Progenitor cell of endocrine pancreas (in vitro differentiated cells): ENCODE results near the gene ROCK2. TPM values are rescaled to one million over a fixed set of nuclear protein-coding genes. Genes with fewer than 3 reads are reported as not detected.

Experiments used
- DNase-seq: peaks from one replicate; pipeline ENCODE4 v3.0.0; 2021; ENCODE audit warnings: low spot score; ENCODE audit not compliant: unreplicated experiment
- H3K27ac Mint-ChIP-seq: 2 replicates; pipeline ENCODE4 v1.8.0; 2021; ENCODE audit warnings: mild to moderate bottlenecking, moderate library complexity, mixed read lengths
- H3K27me3 Mint-ChIP-seq: 2 replicates; pipeline ENCODE4 v1.8.0; 2021; ENCODE audit warnings: mixed read lengths
- H3K36me3 Mint-ChIP-seq: 2 replicates; pipeline ENCODE4 v1.8.0; 2022; ENCODE audit warnings: mixed read lengths; ENCODE audit not compliant: insufficient read depth
- H3K4me1 Mint-ChIP-seq: 2 replicates; pipeline ENCODE4 v1.8.0; 2021; ENCODE audit warnings: low read depth, mixed read lengths
- H3K4me3 Mint-ChIP-seq: 2 replicates; pipeline ENCODE4 v1.8.0; 2021; ENCODE audit warnings: low read depth, mild to moderate bottlenecking, moderate library complexity, mixed read lengths
- H3K9me3 Mint-ChIP-seq: 2 replicates; pipeline ENCODE4 v1.8.0; 2021; ENCODE audit warnings: low read depth, mixed read lengths
- CTCF ChIP-seq: fragments of 200-600 bp; sonication (generic); IDR thresholded peaks from one replicate; pipeline ENCODE4 v1.5.0; 2021; ENCODE audit warnings: antibody characterized with exemption, mild to moderate bottlenecking; ENCODE audit not compliant: unreplicated experiment
- total RNA-seq: library from RNA; stranded (reverse); gene quantifications from 2 replicates; pipeline ENCODE4 v1.2.1, GENCODE V29; 2021

ROCK2 gene
- total RNA-seq, 1 donor from 2014 or later, result 43.8 TPM

GRCh38 chr2:11359865-11360264 is 15.4 kb upstream of the ROCK2 start:
- H3K9me3 Mint-ChIP-seq, result no peaks in the 10 kb centered on the region
- TF ChIP-seq CTCF, result no peak
- H3K4me1 Mint-ChIP-seq, result peaks cover 7% of the 10 kb centered on the region
- no peak overlapping the region for H3K27ac Mint-ChIP-seq
- no peak for DNase-seq
- peaks cover 43% of the 10 kb centered on the region for H3K27me3 Mint-ChIP-seq
- no peaks in the 10 kb centered on the region for H3K36me3 Mint-ChIP-seq
- H3K4me3 Mint-ChIP-seq, result no peak overlapping the region

- H3K36me3 Mint-ChIP-seq, result no peaks in the 10 kb centered on the region
- no peak overlapping the region for H3K4me3 Mint-ChIP-seq
- DNase-seq, result no peak
- peaks cover 18% of the 10 kb centered on the region for H3K4me1 Mint-ChIP-seq
- H3K9me3 Mint-ChIP-seq, result no peaks in the 10 kb centered on the region
- H3K27ac Mint-ChIP-seq, result no peak overlapping the region
- TF ChIP-seq CTCF, result no peak
- peaks cover 45% of the 10 kb centered on the region for H3K27me3 Mint-ChIP-seq
These were observed 13.1 kb upstream of the ROCK2 start for GRCh38 chr2:11357428-11357972.

- DNase-seq, result no peak
- Mint-ChIP-seq H3K4me1 (peaks cover 19% of the 10 kb centered on the region), H3K36me3 (no peaks in the 10 kb centered on the region), H3K27ac (no peak overlapping the region), H3K9me3 (no peaks in the 10 kb centered on the region), H3K4me3 (no peak overlapping the region), H3K27me3 (peaks cover 50% of the 10 kb centered on the region)
- TF ChIP-seq CTCF, result no peak
These were observed 12.3 kb upstream of the ROCK2 start for GRCh38 chr2:11356764-11357163.

- no peak for TF ChIP-seq CTCF
- H3K9me3 Mint-ChIP-seq, result no peaks in the 10 kb centered on the region
- peak overlapping the region; percentile 39 for H3K27ac Mint-ChIP-seq
- no peaks in the 10 kb centered on the region for H3K36me3 Mint-ChIP-seq
- no peak overlapping the region for H3K4me3 Mint-ChIP-seq
- DNase-seq, result no peak
- peaks cover 19% of the 10 kb centered on the region for H3K4me1 Mint-ChIP-seq
- peaks cover 57% of the 10 kb centered on the region for H3K27me3 Mint-ChIP-seq
These were observed 11.0 kb upstream of the ROCK2 start for GRCh38 chr2:11355194-11356053.

- Mint-ChIP-seq H3K9me3 (no peaks in the 10 kb centered on the region), H3K36me3 (no peaks in the 10 kb centered on the region), H3K4me3 (no peak overlapping the region), H3K27ac (no peak overlapping the region), H3K27me3 (peaks cover 61% of the 10 kb centered on the region), H3K4me1 (peaks cover 19% of the 10 kb centered on the region)
- no peak for DNase-seq
- TF ChIP-seq CTCF, result no peak
These were observed 10.1 kb upstream of the ROCK2 start for GRCh38 chr2:11354363-11355154.
